HEK293 (cell line): ENCODE results near the gene PHACTR3.

Experiments used
- CTCF ChIA-PET: fragments of 350-600 bp; formaldehyde crosslinking; extraction: SDS; loops from one replicate; lab custom pipeline; 2021; ENCODE audit warnings: antibody characterized with exemption; lab: Yijun Ruan, JAX
- POLR2A ChIA-PET: fragments of 300-600 bp; formaldehyde crosslinking; extraction: SDS; loops from one replicate; lab custom pipeline; 2020; ENCODE audit warnings: antibody characterized with exemption, inconsistent platforms; lab: Yijun Ruan, JAX
- H3K27ac ChIP-seq: fragments of 200-500 bp; sonication (Bioruptor generic); 2 replicates; pipeline ENCODE4 v1.5.1; 2014; ENCODE audit warnings: low read depth, low read length, control low read depth, inconsistent platforms; ENCODE audit errors: extremely low read depth
- H3K36me3 ChIP-seq, 2 experiments: fragments of 200-500 bp in 1 of 2; sonication (Bioruptor generic) in 1 of 2; 1 replicate in 1 of 2; 2 replicates in 1 of 2; pipeline ENCODE4 v1.5.1; 2014 to 2017; ENCODE audit warnings: inconsistent platforms in 2 of 2, low read length in 2 of 2; ENCODE audit not compliant: control insufficient read depth in 2 of 2, insufficient read depth in 1 of 2
- H3K4me1 ChIP-seq: fragments of 200-500 bp; sonication (Bioruptor generic); 2 replicates; pipeline ENCODE4 v1.5.1; 2014; ENCODE audit warnings: mild to moderate bottlenecking, low read length, inconsistent platforms; ENCODE audit not compliant: control insufficient read depth, insufficient read depth
- H3K4me3 ChIP-seq: 2 replicates; pipeline ENCODE4 v1.5.1; 2011; ENCODE audit warnings: low read depth, mild to moderate bottlenecking, control low read depth, low read length, moderate library complexity
- H3K9me3 ChIP-seq: fragments of 200-500 bp; sonication (Bioruptor generic); 2 replicates; pipeline ENCODE4 v1.5.1; 2014; ENCODE audit warnings: low read depth, low read length, inconsistent platforms; ENCODE audit not compliant: control insufficient read depth, insufficient read depth
- EGR2 ChIP-seq: fragments of 450-650 bp; formaldehyde crosslinking; IDR thresholded peaks from 2 replicates; pipeline ENCODE4 v1.5.1; 2016; ENCODE audit warnings: low read depth, missing biosample characterization, missing genetic modification characterization
- KLF16 ChIP-seq: fragments of 450-650 bp; formaldehyde crosslinking; IDR thresholded peaks from 2 replicates; pipeline ENCODE4 v1.5.1; 2017; ENCODE audit warnings: missing biosample characterization, missing genetic modification characterization
- ZBTB1 ChIP-seq: fragments of 450-650 bp; formaldehyde crosslinking; IDR thresholded peaks from 2 replicates; pipeline ENCODE4 v1.5.1; 2016; ENCODE audit warnings: missing biosample characterization, missing genetic modification characterization
- ZNF157 ChIP-seq: fragments of 450-650 bp; formaldehyde crosslinking; IDR thresholded peaks from 2 replicates; pipeline ENCODE4 v1.5.1; 2016; ENCODE audit warnings: missing biosample characterization, missing genetic modification characterization
- ZNF202 ChIP-seq: fragments of 450-650 bp; formaldehyde crosslinking; IDR thresholded peaks from 2 replicates; pipeline ENCODE4 v1.5.1; 2016; ENCODE audit warnings: missing biosample characterization, missing genetic modification characterization, borderline replicate concordance
- ZNF324 ChIP-seq: fragments of 450-650 bp; formaldehyde crosslinking; IDR thresholded peaks from 2 replicates; pipeline ENCODE4 v1.5.1; 2016; ENCODE audit warnings: missing biosample characterization, missing genetic modification characterization
- ZNF473 ChIP-seq: fragments of 450-650 bp; formaldehyde crosslinking; IDR thresholded peaks from 2 replicates; pipeline ENCODE4 v1.5.1; 2017; ENCODE audit warnings: missing biosample characterization, missing genetic modification characterization
- ZNF510 ChIP-seq: fragments of 450-650 bp; formaldehyde crosslinking; IDR thresholded peaks from 2 replicates; pipeline ENCODE4 v1.5.1; 2018; ENCODE audit warnings: mild to moderate bottlenecking, missing genetic modification characterization, missing biosample characterization; ENCODE audit not compliant: insufficient replicate concordance
- ZNF548 ChIP-seq: fragments of 450-650 bp; formaldehyde crosslinking; IDR thresholded peaks from 2 replicates; pipeline ENCODE4 v1.5.1; 2016; ENCODE audit warnings: missing biosample characterization, missing genetic modification characterization
- ZNF660 ChIP-seq: fragments of 450-650 bp; IDR thresholded peaks from 2 replicates; pipeline ENCODE4 v1.5.1; 2018; ENCODE audit warnings: missing biosample characterization, mild to moderate bottlenecking, missing genetic modification characterization
- ZNF664 ChIP-seq: fragments of 450-650 bp; formaldehyde crosslinking; IDR thresholded peaks from 2 replicates; pipeline ENCODE4 v1.5.1; 2016; ENCODE audit warnings: missing biosample characterization, missing genetic modification characterization
- ZSCAN30 ChIP-seq: fragments of 450-650 bp; IDR thresholded peaks from 2 replicates; pipeline ENCODE4 v1.5.1; 2018; ENCODE audit warnings: missing biosample characterization, mild to moderate bottlenecking, missing genetic modification characterization, moderate library complexity
- TF ChIP-seq, protein P1 (sequence below): fragments of 450-650 bp; formaldehyde crosslinking; IDR thresholded peaks from 2 replicates; pipeline ENCODE4 v1.5.1; 2016; ENCODE audit warnings: missing biosample characterization, missing genetic modification characterization
- TF ChIP-seq, protein P2 (sequence below): fragments of 450-650 bp; formaldehyde crosslinking; IDR thresholded peaks from 2 replicates; pipeline ENCODE4 v1.5.1; 2016; ENCODE audit warnings: missing biosample characterization, missing genetic modification characterization
- TF ChIP-seq, protein P3 (sequence below): fragments of 450-650 bp; formaldehyde crosslinking; IDR thresholded peaks from 2 replicates; pipeline ENCODE4 v1.5.1; 2016; ENCODE audit warnings: missing biosample characterization, missing genetic modification characterization, borderline replicate concordance
- TF ChIP-seq, protein P4 (sequence below): fragments of 450-650 bp; formaldehyde crosslinking; IDR thresholded peaks from 2 replicates; pipeline ENCODE4 v1.5.1; 2016; ENCODE audit warnings: missing biosample characterization, missing genetic modification characterization
- TF ChIP-seq, protein P5 (sequence below): fragments of 450-650 bp; formaldehyde crosslinking; IDR thresholded peaks from 2 replicates; pipeline ENCODE4 v1.5.1; 2016; ENCODE audit warnings: missing biosample characterization, missing genetic modification characterization

PHACTR3 gene

DNA sequence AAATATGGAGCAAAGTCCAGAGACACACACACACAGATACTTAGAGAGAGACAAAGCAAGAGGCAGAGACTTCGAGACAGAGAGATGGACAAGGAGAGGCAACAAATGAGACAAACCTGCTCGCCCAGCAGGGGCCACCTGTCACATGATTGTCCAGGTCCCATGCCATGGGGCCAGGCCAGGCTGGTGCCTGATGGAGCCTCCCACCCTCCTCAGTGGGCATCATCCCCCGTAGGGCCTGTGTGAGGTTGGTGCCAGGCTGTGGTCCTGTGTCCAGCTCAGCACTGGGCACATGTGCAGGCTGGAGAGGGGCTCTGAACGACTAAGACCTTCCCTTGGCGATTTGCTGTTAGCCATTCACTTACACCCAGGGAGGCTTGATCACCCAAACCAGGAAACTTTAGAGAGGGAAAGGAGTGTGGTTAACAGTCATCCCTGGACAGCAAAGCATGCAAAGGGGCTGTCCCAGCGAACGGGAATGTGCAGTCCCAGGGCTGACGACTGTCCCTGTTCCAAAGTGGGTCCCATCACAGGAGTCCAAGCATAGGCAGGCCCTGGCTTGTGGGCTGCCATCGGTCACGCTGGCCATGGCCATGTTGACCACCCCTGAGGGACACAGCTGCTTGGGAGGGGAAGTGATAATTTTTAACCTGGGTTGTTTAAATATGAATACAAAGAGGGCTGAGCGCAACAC is 38.4 kb upstream of the PHACTR3 start:
- no peak overlapping the region for H3K4me3 ChIP-seq
- H3K27ac ChIP-seq: no peak overlapping the region
- H3K36me3 ChIP-seq: no peaks in the 10 kb centered on the region
- no peaks in the 10 kb centered on the region for H3K4me1 ChIP-seq
- POLR2A ChIA-PET: no interaction called here
- CTCF ChIA-PET: no interaction called here
- no peaks in the 10 kb centered on the region for H3K9me3 ChIP-seq
- no peak for TF ChIP-seq ZNF473 (tag by site-specific recombination)
- no peak for TF ChIP-seq ZNF664 (tag by site-specific recombination)
- no peak for TF ChIP-seq EGR2 (tag by site-specific recombination)
- TF ChIP-seq ZSCAN30 (tag by site-specific recombination): no peak
- no peak for TF ChIP-seq ZNF324
- TF ChIP-seq ZBTB1 (tag by site-specific recombination): no peak
- TF ChIP-seq, protein P1, sequence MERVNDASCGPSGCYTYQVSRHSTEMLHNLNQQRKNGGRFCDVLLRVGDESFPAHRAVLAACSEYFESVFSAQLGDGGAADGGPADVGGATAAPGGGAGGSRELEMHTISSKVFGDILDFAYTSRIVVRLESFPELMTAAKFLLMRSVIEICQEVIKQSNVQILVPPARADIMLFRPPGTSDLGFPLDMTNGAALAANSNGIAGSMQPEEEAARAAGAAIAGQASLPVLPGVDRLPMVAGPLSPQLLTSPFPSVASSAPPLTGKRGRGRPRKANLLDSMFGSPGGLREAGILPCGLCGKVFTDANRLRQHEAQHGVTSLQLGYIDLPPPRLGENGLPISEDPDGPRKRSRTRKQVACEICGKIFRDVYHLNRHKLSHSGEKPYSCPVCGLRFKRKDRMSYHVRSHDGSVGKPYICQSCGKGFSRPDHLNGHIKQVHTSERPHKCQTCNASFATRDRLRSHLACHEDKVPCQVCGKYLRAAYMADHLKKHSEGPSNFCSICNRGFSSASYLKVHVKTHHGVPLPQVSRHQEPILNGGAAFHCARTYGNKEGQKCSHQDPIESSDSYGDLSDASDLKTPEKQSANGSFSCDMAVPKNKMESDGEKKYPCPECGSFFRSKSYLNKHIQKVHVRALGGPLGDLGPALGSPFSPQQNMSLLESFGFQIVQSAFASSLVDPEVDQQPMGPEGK (tag by site-specific recombination): no peak
- TF ChIP-seq, protein P2, sequence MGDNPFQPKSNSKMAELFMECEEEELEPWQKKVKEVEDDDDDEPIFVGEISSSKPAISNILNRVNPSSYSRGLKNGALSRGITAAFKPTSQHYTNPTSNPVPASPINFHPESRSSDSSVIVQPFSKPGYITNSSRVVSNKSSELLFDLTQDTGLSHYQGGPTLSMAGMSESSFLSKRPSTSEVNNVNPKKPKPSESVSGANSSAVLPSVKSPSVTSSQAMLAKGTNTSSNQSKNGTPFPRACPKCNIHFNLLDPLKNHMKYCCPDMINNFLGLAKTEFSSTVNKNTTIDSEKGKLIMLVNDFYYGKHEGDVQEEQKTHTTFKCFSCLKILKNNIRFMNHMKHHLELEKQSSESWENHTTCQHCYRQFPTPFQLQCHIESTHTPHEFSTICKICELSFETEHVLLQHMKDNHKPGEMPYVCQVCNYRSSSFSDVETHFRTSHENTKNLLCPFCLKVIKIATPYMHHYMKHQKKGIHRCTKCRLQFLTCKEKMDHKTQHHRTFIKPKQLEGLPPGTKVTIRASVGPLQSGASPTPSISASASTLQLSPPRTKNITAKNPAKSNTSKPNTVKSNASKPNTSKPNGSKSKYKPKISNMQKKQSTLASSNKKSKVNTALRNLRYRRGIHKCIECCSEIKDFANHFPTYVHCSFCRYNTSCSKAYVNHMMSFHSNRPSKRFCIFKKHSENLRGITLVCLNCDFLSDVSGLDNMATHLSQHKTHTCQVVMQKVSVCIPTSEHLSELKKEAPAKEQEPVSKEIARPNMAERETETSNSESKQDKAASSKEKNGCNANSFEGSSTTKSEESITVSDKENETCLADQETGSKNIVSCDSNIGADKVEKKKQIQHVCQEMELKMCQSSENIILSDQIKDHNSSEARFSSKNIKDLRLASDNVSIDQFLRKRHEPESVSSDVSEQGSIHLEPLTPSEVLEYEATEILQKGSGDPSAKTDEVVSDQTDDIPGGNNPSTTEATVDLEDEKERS (tag by site-specific recombination): no peak

DNA sequence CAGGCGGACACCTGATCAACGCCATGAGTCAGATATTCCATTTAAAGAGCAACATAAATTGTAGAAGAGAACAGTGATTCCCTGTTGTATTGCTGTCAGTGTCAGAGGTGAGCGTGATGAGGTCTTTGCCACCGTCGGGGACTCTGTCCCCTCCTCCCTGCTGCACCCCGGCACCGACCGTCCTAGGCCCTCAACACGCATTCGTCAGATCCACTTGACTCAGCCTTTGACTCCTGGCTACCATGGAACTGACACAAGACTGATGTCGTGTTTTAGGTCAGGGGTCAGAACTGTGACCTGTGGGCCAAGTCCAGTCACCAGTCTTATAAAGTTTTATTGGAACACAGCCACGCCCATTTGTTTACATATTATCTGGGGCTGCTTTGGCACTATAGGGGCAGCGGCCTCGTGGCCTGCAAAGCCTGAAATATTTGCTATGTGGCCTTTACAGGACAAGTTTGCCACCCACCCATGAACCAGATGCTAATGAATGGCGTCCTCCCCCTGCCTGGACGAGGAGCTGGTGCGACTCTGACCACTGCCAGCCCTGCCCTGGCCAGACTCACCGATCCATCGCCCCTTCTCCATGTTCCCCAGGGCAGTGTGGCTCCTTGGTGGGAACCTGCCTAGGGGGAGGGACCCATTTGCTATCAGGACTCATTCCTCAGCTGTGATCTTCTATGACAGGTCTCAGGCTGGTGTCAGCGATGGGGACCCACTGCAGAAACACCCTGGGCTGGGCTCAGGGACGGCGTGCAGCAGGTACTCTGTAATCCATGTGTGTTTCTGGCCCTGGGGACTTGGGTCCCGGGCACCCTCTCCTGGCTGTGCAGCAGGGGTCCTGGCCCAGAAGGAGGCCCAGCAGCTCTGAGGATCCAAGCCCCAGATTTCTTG is 37.5 kb upstream of the PHACTR3 start:
- no peak overlapping the region for H3K4me3 ChIP-seq
- TF ChIP-seq KLF16 (tag by site-specific recombination): no peak
- TF ChIP-seq, protein P3, sequence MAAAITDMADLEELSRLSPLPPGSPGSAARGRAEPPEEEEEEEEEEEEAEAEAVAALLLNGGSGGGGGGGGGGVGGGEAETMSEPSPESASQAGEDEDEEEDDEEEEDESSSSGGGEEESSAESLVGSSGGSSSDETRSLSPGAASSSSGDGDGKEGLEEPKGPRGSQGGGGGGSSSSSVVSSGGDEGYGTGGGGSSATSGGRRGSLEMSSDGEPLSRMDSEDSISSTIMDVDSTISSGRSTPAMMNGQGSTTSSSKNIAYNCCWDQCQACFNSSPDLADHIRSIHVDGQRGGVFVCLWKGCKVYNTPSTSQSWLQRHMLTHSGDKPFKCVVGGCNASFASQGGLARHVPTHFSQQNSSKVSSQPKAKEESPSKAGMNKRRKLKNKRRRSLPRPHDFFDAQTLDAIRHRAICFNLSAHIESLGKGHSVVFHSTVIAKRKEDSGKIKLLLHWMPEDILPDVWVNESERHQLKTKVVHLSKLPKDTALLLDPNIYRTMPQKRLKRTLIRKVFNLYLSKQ: no peak
- no peak for TF ChIP-seq ZNF510 (tag by site-specific recombination)
- no peak for TF ChIP-seq ZNF548 (tag by site-specific recombination)
- no peak for TF ChIP-seq ZNF660 (tag by site-specific recombination)
- TF ChIP-seq ZNF202: no peak
- TF ChIP-seq, protein P4, sequence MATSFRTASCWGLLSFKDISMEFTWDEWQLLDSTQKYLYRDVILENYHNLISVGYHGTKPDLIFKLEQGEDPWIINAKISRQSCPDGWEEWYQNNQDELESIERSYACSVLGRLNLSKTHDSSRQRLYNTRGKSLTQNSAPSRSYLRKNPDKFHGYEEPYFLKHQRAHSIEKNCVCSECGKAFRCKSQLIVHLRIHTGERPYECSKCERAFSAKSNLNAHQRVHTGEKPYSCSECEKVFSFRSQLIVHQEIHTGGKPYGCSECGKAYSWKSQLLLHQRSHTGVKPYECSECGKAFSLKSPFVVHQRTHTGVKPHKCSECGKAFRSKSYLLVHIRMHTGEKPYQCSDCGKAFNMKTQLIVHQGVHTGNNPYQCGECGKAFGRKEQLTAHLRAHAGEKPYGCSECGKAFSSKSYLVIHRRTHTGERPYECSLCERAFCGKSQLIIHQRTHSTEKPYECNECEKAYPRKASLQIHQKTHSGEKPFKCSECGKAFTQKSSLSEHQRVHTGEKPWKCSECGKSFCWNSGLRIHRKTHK (tag by site-specific recombination): no peak
- no peak for TF ChIP-seq ZNF157 (tag by site-specific recombination)
- TF ChIP-seq ZNF324: no peak
- TF ChIP-seq, protein P5, sequence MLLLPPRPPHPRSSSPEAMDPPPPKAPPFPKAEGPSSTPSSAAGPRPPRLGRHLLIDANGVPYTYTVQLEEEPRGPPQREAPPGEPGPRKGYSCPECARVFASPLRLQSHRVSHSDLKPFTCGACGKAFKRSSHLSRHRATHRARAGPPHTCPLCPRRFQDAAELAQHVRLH (tag by site-specific recombination): no peak
- TF ChIP-seq, all 188 proteins: peak for 0
- H3K27ac ChIP-seq: no peak overlapping the region
- no peaks in the 10 kb centered on the region for H3K9me3 ChIP-seq
- POLR2A ChIA-PET: no interaction called here
- CTCF ChIA-PET: interaction anchor here (0.6 kb wide), 1 partner anchor 136 kb away, joined by 3 read pairs; no protein-coding TSS in a partner anchor
- H3K36me3 ChIP-seq: no peaks in the 10 kb centered on the region
- H3K4me1 ChIP-seq: no peaks in the 10 kb centered on the region
